DND-41 (cell line): ENCODE measurements around the gene VEGFA.

Experiments used
- ATAC-seq: fragments of 200-7000 bp; cut with Tn5 transposase; 3 replicates; pipeline ENCODE4 v1.9.1; 2021; ENCODE audit warnings: low read depth; ENCODE audit not compliant: insufficient read depth
- DNase-seq: peaks from one replicate; pipeline ENCODE4 v3.0.0-alpha.2; 2020
- H2AFZ ChIP-seq: 2 replicates; pipeline ENCODE4 v1.6.0; 2012; ENCODE audit warnings: low read depth, low read length
- H3K27ac ChIP-seq: 2 replicates; pipeline ENCODE4 v1.5.1; 2012; ENCODE audit warnings: low read length, inconsistent platforms
- H3K27me3 ChIP-seq: fragments of 200-600 bp; sonication (generic); 2 replicates; pipeline ENCODE4 v1.6.0; 2012; ENCODE audit warnings: low read length, mild to moderate bottlenecking, inconsistent platforms; ENCODE audit not compliant: insufficient read depth, poor library complexity
- H3K36me3 ChIP-seq: 2 replicates; pipeline ENCODE4 v1.5.1; 2012; ENCODE audit warnings: low read length, inconsistent platforms; ENCODE audit not compliant: insufficient read depth
- H3K4me1 ChIP-seq: 2 replicates; pipeline ENCODE4 v1.5.1; 2012; ENCODE audit warnings: mild to moderate bottlenecking, low read length; ENCODE audit not compliant: insufficient read depth
- H3K4me2 ChIP-seq: 2 replicates; pipeline ENCODE4 v1.6.0; 2012; ENCODE audit warnings: mild to moderate bottlenecking, moderate library complexity, low read length, inconsistent platforms; ENCODE audit not compliant: insufficient read depth
- H3K4me3 ChIP-seq, 2 experiments: fragments of 200-600 bp in 1 of 2; shearing (Covaris generic) in 1 of 2; 2 replicates each; pipeline ENCODE4 v1.5.1; 2012 to 2016; ENCODE audit warnings: inconsistent platforms in 2 of 2, low read length in 2 of 2, mild to moderate bottlenecking in 2 of 2, low read depth in 1 of 2, moderate library complexity in 1 of 2
- H3K79me2 ChIP-seq: 2 replicates; pipeline ENCODE4 v1.6.0; 2012; ENCODE audit warnings: low read length, inconsistent platforms; ENCODE audit not compliant: insufficient read depth
- H3K9ac ChIP-seq: 2 replicates; pipeline ENCODE4 v1.6.0; 2012; ENCODE audit warnings: low read depth, mild to moderate bottlenecking, inconsistent platforms, low read length, moderate library complexity
- H3K9me3 ChIP-seq: 2 replicates; pipeline ENCODE4 v1.5.1; 2012; ENCODE audit warnings: low read length, moderate library complexity, mild to moderate bottlenecking, inconsistent platforms; ENCODE audit not compliant: insufficient read depth, severe bottlenecking
- H4K20me1 ChIP-seq: 2 replicates; pipeline ENCODE4 v1.6.0; 2012; ENCODE audit warnings: low read length; ENCODE audit not compliant: insufficient read depth
- CTCF ChIP-seq: IDR thresholded peaks from 2 replicates; pipeline ENCODE4 v1.5.1; 2012; ENCODE audit warnings: borderline replicate concordance, low read length, moderate library complexity, mild to moderate bottlenecking; ENCODE audit not compliant: poor library complexity, severe bottlenecking; ENCODE audit errors: extremely low read depth
- EZH2 ChIP-seq: IDR thresholded peaks from 3 replicates; pipeline ENCODE4 v1.6.1; 2012; ENCODE audit warnings: borderline replicate concordance, low read depth, mild to moderate bottlenecking, moderate library complexity, low read length, inconsistent platforms; ENCODE audit not compliant: severe bottlenecking

The VEGFA gene

GRCh38 chr6:43833223-43833995 lies 63.4 kb downstream of the VEGFA start:
- Histone ChIP-seq H3K27ac (no peak overlapping the region), H3K4me2 (no peak overlapping the region), H4K20me1 (peaks cover 5% of the 10 kb centered on the region; the same call in 1 of the 2 replicates), H3K9me3 (no peaks in the 10 kb centered on the region), H3K4me1 (no peaks in the 10 kb centered on the region), H3K9ac (no peak overlapping the region), H2AFZ (no peak overlapping the region), H3K79me2 (no peaks in the 10 kb centered on the region), H3K4me3 (no peak overlapping the region), H3K36me3 (no peaks in the 10 kb centered on the region), H3K27me3 (peaks cover 25% of the 10 kb centered on the region)
- ATAC-seq, result no peak
- no peak for TF ChIP-seq CTCF
- no peak for TF ChIP-seq EZH2
- DNase-seq, result no peak

GRCh38 chr6:43833996-43834390 lies 64.0 kb downstream of the VEGFA start:
- Histone ChIP-seq H4K20me1 (peaks cover 5% of the 10 kb centered on the region; the same call in 1 of the 2 replicates), H3K4me3 (no peak overlapping the region), H3K79me2 (no peaks in the 10 kb centered on the region), H3K4me2 (no peak overlapping the region), H2AFZ (no peak overlapping the region), H3K36me3 (no peaks in the 10 kb centered on the region), H3K27me3 (peaks cover 20% of the 10 kb centered on the region), H3K9me3 (no peaks in the 10 kb centered on the region), H3K4me1 (no peaks in the 10 kb centered on the region), H3K9ac (no peak overlapping the region), H3K27ac (no peak overlapping the region)
- ATAC-seq, result no peak
- no peak for DNase-seq
- TF ChIP-seq CTCF (no peak), EZH2 (no peak)

GRCh38 chr6:43834528-43835155 lies 64.6 kb downstream of the VEGFA start:
- Histone ChIP-seq H3K79me2 (no peaks in the 10 kb centered on the region), H4K20me1 (peaks cover 5% of the 10 kb centered on the region; the same call in 1 of the 2 replicates), H3K27ac (no peak overlapping the region), H3K4me3 (no peak overlapping the region), H3K27me3 (peaks cover 20% of the 10 kb centered on the region), H2AFZ (no peak overlapping the region), H3K4me1 (no peaks in the 10 kb centered on the region), H3K9ac (no peak overlapping the region), H3K9me3 (no peaks in the 10 kb centered on the region), H3K36me3 (no peaks in the 10 kb centered on the region), H3K4me2 (no peak overlapping the region)
- no peak for DNase-seq
- TF ChIP-seq EZH2, result no peak
- no peak for TF ChIP-seq CTCF
- ATAC-seq, result no peak
